Peyer's patch (tissue), 4 donors: ENCODE results near the gene PITX2.

ENCODE experiments used
- POLR2A ChIP-seq, 2 donors: fragments of 450-650 bp; IDR thresholded peaks; one replicate each; pipeline ENCODE4 v1.5.1; 2017; ENCODE audit warnings: antibody characterized with exemption in 2 of 2, mild to moderate bottlenecking in 2 of 2, moderate library complexity in 2 of 2
- TF ChIP-seq, protein P1 (sequence below), 6 experiments: fragments of 450-650 bp in 4 of 6; fragments of 200-600 bp in 2 of 6; sonication (generic) in 1 of 6; IDR thresholded peaks; one replicate each; pipeline ENCODE4 v1.5.1; 2017 to 2019; ENCODE audit warnings: antibody characterized with exemption in 6 of 6, mild to moderate bottlenecking in 3 of 6, moderate library complexity in 1 of 6

DNA sequence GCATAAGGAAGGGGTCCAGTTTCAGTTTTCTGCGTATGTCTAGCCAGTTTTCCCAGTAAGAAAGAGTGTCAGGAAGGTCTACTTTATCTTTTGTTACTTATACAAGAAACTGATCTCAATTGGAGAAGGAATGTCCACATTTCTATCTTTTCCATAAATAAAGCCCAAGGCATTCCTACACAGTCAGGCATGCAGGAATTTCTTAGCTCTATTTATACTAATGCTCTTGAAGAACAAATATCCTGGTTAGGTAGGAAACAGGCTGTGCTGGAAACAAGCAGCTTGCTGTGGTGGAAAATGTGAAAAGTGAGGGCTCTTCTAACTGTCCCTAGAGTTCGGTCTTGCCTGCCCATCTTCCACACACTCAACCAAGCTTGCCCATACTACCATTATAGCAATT lies 37.9 kb upstream of the PITX2 start:
- TF ChIP-seq, protein P1, sequence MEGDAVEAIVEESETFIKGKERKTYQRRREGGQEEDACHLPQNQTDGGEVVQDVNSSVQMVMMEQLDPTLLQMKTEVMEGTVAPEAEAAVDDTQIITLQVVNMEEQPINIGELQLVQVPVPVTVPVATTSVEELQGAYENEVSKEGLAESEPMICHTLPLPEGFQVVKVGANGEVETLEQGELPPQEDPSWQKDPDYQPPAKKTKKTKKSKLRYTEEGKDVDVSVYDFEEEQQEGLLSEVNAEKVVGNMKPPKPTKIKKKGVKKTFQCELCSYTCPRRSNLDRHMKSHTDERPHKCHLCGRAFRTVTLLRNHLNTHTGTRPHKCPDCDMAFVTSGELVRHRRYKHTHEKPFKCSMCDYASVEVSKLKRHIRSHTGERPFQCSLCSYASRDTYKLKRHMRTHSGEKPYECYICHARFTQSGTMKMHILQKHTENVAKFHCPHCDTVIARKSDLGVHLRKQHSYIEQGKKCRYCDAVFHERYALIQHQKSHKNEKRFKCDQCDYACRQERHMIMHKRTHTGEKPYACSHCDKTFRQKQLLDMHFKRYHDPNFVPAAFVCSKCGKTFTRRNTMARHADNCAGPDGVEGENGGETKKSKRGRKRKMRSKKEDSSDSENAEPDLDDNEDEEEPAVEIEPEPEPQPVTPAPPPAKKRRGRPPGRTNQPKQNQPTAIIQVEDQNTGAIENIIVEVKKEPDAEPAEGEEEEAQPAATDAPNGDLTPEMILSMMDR (IDR thresholded peaks at IDR 0.05): no peak
- TF ChIP-seq POLR2A (IDR thresholded peaks at IDR 0.05): no peak
